PC-9 (cell line): ENCODE measurements around the gene WBP2. TPM values are rescaled to one million over a fixed set of nuclear protein-coding genes. Genes with fewer than 3 reads are reported as not detected.
A peak's percentile ranks its signal among the peaks of the same experiment; 100 is the strongest.

Experiments used
- BruUV-seq: library from RNA; stranded (reverse); fragments of 400-500 nt; replicated peaks from 2 replicates; lab custom pipeline; 2021; lab: Mats Ljungman, UMichigan
- CTCF ChIA-PET: fragments of 300-600 bp; sonication (Branson Sonifier 250); formaldehyde crosslinking; loops from one replicate; lab custom pipeline; 2022; ENCODE audit warnings: antibody characterized with exemption; lab: Charles Lee
- POLR2A ChIA-PET: fragments of 300-600 bp; sonication (Branson Sonifier 250); formaldehyde crosslinking; loops from one replicate; lab custom pipeline; 2022; ENCODE audit warnings: antibody characterized with exemption; ENCODE audit not compliant: unreplicated experiment; lab: Charles Lee
- DNase-seq, 2 experiments: peaks; one replicate each; pipeline versions ENCODE4 v3.0.0 to v3.0.0-alpha.2; 2015 to 2022; ENCODE audit warnings: mixed read lengths in 1 of 2
- H2AFZ ChIP-seq: fragments of 200-600 bp; sonication (generic); 2 replicates; pipeline ENCODE4 v1.8.1; 2017; ENCODE audit warnings: antibody characterized with exemption
- H3F3A ChIP-seq: fragments of 200-600 bp; sonication (generic); 2 replicates; pipeline ENCODE4 v1.8.1; 2017; ENCODE audit warnings: antibody characterized with exemption, mild to moderate bottlenecking, low read depth; ENCODE audit not compliant: insufficient read depth
- H3K27ac ChIP-seq: fragments of 200-600 bp; sonication (generic); 2 replicates; pipeline ENCODE4 v1.6.1; 2016; ENCODE audit warnings: mixed run types
- H3K27me3 ChIP-seq: fragments of 200-600 bp; sonication (generic); 2 replicates; pipeline ENCODE4 v1.6.1; 2016; ENCODE audit warnings: low read depth, mixed run types; ENCODE audit not compliant: insufficient read depth
- H3K36me3 ChIP-seq: fragments of 200-600 bp; sonication (generic); 2 replicates; pipeline ENCODE4 v1.6.1; 2016; ENCODE audit warnings: low read depth, mixed run types
- H3K4me1 ChIP-seq: fragments of 200-600 bp; sonication (generic); replicated peaks from 2 replicates; pipeline ENCODE4 v1.6.1; 2016; ENCODE audit warnings: mixed run types; ENCODE audit not compliant: insufficient read depth
- H3K4me2 ChIP-seq: fragments of 200-600 bp; sonication (generic); 2 replicates; pipeline ENCODE4 v1.6.1; 2017; ENCODE audit warnings: mixed run types
- H3K4me3 ChIP-seq: fragments of 200-600 bp; sonication (generic); 2 replicates; pipeline ENCODE4 v1.6.1; 2016; ENCODE audit warnings: mixed run types
- H3K79me2 ChIP-seq: fragments of 200-600 bp; sonication (generic); 2 replicates; pipeline ENCODE4 v1.6.1; 2017; ENCODE audit warnings: low read depth, mixed run types
- H3K9me2 ChIP-seq: fragments of 200-600 bp; sonication (generic); 2 replicates; pipeline ENCODE4 v1.8.1; 2017; ENCODE audit warnings: mild to moderate bottlenecking; ENCODE audit not compliant: insufficient read depth
- H3K9me3 ChIP-seq: fragments of 200-600 bp; sonication (generic); 2 replicates; pipeline ENCODE4 v1.8.1; 2016; ENCODE audit warnings: low read depth; ENCODE audit not compliant: insufficient read depth
- H4K20me1 ChIP-seq: fragments of 200-600 bp; sonication (generic); 2 replicates; pipeline ENCODE4 v1.8.1; 2017; ENCODE audit not compliant: insufficient read depth
- CTCF ChIP-seq: fragments of 200-600 bp; sonication (generic); conservative IDR thresholded peaks from 2 replicates; pipeline ENCODE4 v1.6.1; 2017; ENCODE audit warnings: mixed run types, antibody characterized with exemption, mild to moderate bottlenecking, moderate library complexity
- EZH2 ChIP-seq: fragments of 200-600 bp; sonication (generic); IDR thresholded peaks from 2 replicates; pipeline ENCODE4 v1.8.0; 2017; ENCODE audit warnings: antibody characterized with exemption, low read depth
- intact Hi-C: fragments of 100-400 bp; cut with micrococcal nuclease; formaldehyde crosslinking; loops from one replicate; pipeline ENCODE4 v1.10.0; 2022; ENCODE audit not compliant: unreplicated experiment
- total RNA-seq: library from RNA; stranded (reverse); gene quantifications from 2 replicates; pipeline ENCODE4 v1.2.3, GENCODE V29; 2021

The WBP2 gene
- total RNA-seq, 1 experiment from 2014 or later, result 159 TPM

- H3K27me3 ChIP-seq, result no peaks in the 10 kb centered on the region
- H3K79me2 ChIP-seq, result no peaks in the 10 kb centered on the region
- H3K4me2 ChIP-seq, result no peak overlapping the region
- H4K20me1 ChIP-seq, result no peaks in the 10 kb centered on the region
- no peaks in the 10 kb centered on the region for H3K9me3 ChIP-seq
- H3K36me3 ChIP-seq, result no peaks in the 10 kb centered on the region
- CTCF ChIA-PET, result interaction anchor here (0.7 kb wide), 1 partner anchor 39 kb away, joined by 7 read pairs; no protein-coding TSS in a partner anchor
- intact Hi-C loops, result no loop called here
- H3K4me3 ChIP-seq, result no peak overlapping the region
- H2AFZ ChIP-seq, result no peak overlapping the region
- POLR2A ChIA-PET, result no interaction called here
- no peak overlapping the region for H3K27ac ChIP-seq
- no peaks in the 10 kb centered on the region for H3K9me2 ChIP-seq
- DNase-seq, result no peak
- peaks cover 28% of the 10 kb centered on the region; the same call in 1 of the 2 replicates for H3F3A ChIP-seq
- BruUV-seq, result no TSS peak
- no peaks in the 10 kb centered on the region for H3K4me1 ChIP-seq
- TF ChIP-seq EZH2 (no peak), CTCF (no peak)
These were observed 26.4 kb downstream of the WBP2 start for GRCh38 chr17:75828741-75829140.

- Histone ChIP-seq H3K4me2 (no peak overlapping the region), H3K4me3 (no peak overlapping the region), H3K9me2 (no peaks in the 10 kb centered on the region), H2AFZ (no peak overlapping the region), H4K20me1 (no peaks in the 10 kb centered on the region), H3K27ac (no peak overlapping the region), H3K79me2 (no peaks in the 10 kb centered on the region), H3K36me3 (no peaks in the 10 kb centered on the region), H3K27me3 (no peaks in the 10 kb centered on the region), H3F3A (peaks cover 28% of the 10 kb centered on the region; the same call in 1 of the 2 replicates), H3K4me1 (no peaks in the 10 kb centered on the region), H3K9me3 (no peaks in the 10 kb centered on the region)
- ChIA-PET POLR2A (no interaction called here), CTCF (no interaction called here)
- no TSS peak for BruUV-seq
- TF ChIP-seq EZH2, result no peak
- no peak for TF ChIP-seq CTCF
- DNase-seq, result no peak
- intact Hi-C loops, result no loop called here
These were observed 27.1 kb downstream of the WBP2 start for GRCh38 chr17:75828076-75828400.

DNA sequence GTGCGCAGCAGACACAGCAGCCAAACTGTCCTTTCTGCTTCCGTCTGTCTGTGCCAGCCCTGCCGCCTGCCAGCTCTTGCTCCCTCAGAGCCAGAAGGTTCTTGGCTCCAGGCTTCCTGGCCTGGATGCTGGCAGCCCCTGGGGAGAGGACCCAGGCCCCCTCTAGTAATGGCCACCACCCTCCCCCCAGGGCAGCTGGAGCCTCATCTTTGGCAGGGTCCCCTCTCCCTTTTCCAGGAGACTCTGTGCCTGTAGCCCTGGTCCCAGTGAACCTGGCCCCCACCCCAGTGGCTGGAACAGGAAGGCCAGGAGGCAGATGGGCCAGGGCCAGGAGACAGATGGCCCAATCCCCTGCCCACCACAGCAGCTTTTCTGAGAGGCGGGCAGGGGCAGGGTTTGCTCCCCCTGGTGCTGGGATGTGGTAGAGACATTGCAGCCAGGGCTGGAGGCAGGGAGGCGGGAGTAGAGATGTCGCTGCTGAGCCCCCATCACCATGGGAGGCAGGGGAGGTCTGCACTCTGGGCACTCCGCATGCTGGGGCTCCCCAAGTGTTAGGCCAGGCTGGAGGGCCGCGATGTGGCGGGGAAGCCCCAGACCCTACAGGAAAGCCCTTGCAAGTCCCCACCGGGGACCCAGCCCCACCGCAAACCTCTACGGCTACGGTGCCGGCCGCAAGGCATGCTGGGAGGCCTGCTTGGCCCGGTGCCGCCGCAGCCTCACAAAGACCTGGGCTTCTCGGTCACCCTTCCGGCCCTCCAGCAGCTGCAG lies 27.6 kb downstream of the WBP2 start:
- Histone ChIP-seq H3K79me2 (no peaks in the 10 kb centered on the region), H3K27ac (peak overlapping the region; percentile 12; the same call in 1 of the 2 replicates), H3K4me3 (no peak overlapping the region), H3K27me3 (no peaks in the 10 kb centered on the region), H2AFZ (no peak overlapping the region), H4K20me1 (no peaks in the 10 kb centered on the region), H3K4me1 (no peaks in the 10 kb centered on the region), H3K9me2 (no peaks in the 10 kb centered on the region), H3F3A (peaks cover 28% of the 10 kb centered on the region; the same call in 1 of the 2 replicates), H3K9me3 (no peaks in the 10 kb centered on the region), H3K36me3 (no peaks in the 10 kb centered on the region), H3K4me2 (no peak overlapping the region)
- DNase-seq, result no peak
- ChIA-PET POLR2A (interaction anchor here (0.9 kb wide), 1 partner anchor 18 kb away, joined by 4 read pairs; no protein-coding TSS in a partner anchor), CTCF (interaction anchor here (0.8 kb wide), 1 partner anchor 44 kb away, joined by 3 read pairs; no protein-coding TSS in a partner anchor)
- TF ChIP-seq EZH2 (no peak), CTCF (peak; percentile 64)
- no TSS peak for BruUV-seq
- intact Hi-C loops, result no loop called here
